Germinal center (tissue), 1 donor: ENCODE data around the gene SHROOM1.
"Not testable (repeated sequence)": the region's sequence is repeated elsewhere in the genome, so short reads cannot be mapped to it uniquely, and the experiment has no call there.

Source experiments
- DNase-seq: peaks from one replicate; pipeline ENCODE4 v3.0.0; 2012; ENCODE audit warnings: mixed read lengths, low spot score

SHROOM1 gene, protein sequence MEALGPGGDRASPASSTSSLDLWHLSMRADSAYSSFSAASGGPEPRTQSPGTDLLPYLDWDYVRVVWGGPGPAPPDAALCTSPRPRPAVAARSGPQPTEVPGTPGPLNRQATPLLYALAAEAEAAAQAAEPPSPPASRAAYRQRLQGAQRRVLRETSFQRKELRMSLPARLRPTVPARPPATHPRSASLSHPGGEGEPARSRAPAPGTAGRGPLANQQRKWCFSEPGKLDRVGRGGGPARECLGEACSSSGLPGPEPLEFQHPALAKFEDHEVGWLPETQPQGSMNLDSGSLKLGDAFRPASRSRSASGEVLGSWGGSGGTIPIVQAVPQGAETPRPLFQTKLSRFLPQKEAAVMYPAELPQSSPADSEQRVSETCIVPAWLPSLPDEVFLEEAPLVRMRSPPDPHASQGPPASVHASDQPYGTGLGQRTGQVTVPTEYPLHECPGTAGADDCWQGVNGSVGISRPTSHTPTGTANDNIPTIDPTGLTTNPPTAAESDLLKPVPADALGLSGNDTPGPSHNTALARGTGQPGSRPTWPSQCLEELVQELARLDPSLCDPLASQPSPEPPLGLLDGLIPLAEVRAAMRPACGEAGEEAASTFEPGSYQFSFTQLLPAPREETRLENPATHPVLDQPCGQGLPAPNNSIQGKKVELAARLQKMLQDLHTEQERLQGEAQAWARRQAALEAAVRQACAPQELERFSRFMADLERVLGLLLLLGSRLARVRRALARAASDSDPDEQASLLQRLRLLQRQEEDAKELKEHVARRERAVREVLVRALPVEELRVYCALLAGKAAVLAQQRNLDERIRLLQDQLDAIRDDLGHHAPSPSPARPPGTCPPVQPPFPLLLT

DNA sequence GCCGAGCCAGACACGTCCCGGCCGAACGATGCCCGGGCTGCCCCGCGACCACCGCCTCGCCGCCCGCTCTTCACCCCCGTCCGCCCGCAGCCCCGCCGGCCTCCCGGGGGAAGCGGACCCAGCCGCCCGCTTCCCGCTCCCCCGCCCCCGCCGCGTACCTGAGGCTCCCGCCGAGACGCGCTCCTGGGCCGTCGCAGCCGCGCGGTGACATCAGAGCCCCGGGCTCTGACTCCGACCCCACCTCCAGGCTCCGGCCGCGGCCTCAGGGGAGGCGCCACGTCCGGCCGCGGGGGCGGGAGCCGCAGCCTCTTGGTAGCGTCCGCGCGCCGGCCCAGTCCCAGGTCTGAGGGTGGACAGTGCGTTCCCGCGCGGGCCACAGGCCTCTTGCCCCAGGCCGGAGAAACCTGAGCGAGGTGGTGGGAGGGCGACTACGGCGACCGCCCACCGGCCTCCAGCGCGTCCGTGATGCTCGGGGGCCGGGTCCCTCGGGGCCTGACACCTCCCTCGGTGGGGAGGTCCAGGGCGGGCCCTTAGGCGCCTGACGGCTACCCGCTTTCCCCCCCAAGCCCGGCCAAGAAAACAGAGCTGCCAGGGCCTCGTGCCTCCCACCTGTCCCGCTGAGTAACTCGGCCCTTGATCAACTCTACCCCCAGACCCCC is at the start of gene SHROOM1:
TSS of gene SHROOM1 (minus strand) at position 212 of the 659 bp plus-strand sequence. CDS start 4,507 bp downstream, outside the sequence.
- peak; percentile 47 for DNase-seq

DNA sequence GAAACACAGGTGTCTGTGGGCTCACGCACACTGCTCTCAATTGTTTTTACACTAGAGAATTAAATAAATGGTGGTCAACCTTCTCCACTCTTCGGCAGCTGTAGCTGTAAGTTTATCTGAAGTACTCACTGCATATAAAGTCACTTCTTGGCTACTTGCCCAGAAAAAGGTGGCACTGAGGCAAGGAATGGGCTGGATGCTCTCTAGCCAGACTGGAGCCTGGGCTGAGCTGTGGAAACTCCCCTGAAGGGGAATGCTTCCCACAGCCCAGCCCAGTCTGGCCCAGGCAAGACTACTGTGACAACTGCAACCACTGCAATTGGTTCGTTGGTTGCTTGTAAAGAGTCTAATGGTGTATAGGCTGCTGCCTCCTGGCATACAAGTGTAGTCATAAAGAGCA is 47.5 kb upstream of the SHROOM1 start:
- DNase-seq = no peak

DNA sequence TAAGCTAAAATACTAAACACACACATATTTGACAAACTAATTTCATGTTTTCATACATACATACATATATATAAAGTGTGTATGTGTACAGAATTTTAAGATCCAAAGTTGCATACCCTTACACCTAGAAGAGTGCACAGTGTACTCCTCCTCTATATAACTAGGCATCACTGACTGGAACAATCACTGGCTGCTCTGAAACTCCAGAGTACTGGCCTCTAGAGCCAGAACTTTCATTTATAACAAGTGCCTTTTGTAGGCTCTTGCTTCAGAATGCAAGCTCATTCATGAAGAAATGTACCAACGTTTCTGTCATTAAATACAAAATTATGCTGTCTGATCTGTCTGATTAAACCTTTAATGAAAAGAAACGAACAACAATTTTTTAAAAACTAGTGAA is 47.0 kb upstream of the SHROOM1 start:
- DNase-seq = no peak

DNA sequence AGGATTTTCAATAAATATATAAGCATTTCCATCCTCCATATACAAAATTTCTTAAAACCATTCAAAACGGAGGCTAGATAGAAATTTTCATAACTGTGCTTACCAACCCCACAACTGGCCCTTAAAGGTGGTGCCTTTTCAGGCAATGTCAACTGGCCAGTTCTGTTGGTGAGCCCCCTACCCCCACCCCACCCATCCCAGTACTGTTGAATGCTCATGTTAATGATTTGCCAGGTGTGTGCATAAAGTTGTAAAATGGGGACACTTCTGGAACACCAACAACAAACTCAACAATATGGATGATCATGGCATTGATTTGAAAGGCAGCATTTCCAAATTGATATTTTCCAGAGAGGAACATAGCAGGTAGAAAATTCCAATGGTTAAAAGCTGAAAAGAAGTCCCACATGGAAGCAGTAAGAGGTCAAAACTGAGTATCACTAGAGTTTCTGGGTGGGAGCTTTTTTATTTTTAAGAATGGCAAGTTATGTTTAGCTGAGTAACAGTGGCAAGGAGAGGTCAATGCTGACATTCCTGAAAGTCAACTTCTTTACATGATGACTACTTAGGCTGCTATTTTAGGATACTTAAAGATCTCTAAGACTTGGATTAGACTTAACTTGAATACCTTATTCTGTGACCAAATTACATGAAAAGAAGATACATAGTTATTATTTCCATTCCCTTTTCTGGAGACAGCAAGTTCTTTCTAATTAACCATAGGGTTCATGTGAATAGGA is 45.7 kb upstream of the SHROOM1 start:
- DNase-seq = no peak

DNA sequence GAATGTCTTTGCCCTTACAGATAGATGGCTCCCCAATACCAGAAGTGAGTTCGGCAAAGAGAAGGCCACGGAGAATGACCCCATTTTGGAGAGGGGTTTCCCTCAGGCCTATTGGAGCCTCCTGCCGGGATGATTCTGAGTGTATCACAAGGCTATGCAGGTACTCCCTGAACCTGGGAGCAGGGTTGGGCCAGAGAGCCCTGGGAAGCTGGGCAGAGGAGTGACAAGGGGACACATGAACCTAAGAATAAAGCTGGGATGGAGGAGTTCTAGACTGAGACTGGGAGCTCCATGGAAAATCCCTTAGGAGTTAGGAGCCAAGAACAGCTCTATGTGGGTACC is 43.5 kb upstream of the SHROOM1 start:
- DNase-seq = no peak

DNA sequence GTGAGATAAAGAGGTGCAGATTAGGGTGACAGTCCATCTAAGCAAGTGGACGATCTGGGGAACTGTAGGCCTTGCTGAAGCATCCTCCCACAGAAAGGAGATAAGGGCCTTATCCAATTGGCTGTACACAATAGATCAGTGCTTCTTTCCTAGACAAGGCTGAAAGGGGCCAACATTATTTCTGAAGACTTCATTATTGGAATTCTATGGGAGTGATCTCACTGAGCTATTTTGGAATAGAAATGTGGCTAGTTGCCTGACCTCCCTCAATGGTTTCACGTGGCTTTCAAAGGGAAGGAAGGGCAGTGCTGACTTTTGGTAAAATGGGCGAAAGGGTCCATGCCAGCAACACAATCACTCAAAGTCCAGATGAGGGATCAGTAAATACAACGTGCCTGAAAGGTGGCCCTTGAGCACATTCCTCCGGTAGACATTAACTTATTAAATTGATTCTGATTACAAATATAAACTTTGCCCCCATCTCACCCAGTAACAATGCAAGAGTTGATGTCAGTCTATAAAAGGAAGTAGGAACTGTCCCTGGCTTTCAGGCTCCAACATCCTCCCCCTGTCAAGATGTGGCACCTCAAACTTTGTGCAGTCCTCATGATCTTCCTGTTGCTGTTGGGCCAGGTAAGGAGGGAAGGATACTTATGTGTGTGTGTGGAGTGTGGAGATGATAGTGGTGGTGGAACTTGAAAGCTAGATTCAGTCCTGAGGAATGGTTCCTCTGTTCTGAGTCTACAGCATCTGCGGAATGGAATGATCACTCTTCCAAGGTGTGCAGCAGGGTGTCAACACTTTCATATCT is 42.9 kb upstream of the SHROOM1 start, which contains the start of gene LEAP2:
TSS of gene LEAP2 (plus strand) at position 550 of the 811 bp plus-strand sequence. CDS start at position 577, 27 bp downstream.
- no peak for DNase-seq

DNA sequence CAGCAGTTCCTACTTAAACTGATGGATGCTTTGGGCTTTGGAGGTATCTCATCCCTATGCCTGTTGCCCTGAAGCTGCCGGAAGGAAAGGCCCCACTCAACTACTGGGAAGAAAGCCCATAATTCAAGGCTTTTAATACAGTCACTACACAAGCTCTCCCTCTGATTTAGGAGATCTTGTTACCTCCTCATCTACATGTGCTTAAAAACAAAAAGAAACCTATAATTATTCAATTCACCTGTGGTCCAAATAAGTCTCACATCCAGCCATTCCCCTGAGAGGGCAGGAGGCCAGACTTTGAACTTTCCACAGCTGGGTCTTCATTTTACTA is 42.3 kb upstream of the SHROOM1 start:
- DNase-seq = no peak

DNA sequence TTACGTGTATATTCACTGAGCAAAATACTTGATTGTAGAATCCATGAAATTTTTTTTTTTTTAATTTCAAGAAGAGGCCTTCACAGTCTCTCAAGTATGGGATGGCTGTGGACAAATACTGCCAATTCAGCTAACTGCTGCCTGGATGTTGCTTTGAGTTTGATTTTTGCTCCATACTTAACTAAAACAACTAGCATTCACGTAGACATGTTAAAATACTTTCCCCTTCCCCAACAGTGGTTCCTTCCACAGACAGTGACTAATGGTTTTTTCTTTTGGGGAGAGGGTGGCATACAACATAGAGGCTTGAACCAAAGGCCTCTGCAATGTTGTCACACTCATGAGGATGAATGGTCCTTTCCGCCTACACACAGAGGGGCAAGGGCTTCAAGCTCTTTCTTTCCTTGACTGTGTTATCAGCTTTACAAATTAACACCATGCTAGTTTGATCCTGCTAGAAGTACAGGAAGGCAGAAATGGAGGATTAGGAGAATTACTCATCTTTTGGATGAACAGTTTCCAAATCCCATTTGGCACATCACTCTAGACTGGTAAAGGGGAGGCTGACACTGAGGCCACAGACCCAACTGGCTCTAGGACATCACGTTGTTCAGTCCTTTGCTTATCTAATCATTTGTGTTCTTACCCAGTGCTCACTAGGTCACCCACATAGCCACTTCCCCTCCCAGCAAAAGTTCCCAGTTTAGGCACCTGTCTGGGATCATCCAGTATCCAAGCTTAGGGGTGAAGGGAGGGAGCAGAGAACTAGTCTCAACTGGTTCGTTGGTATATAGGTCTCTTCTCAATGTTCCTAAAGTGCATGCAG is 41.2 kb upstream of the SHROOM1 start:
- DNase-seq = no peak

DNA sequence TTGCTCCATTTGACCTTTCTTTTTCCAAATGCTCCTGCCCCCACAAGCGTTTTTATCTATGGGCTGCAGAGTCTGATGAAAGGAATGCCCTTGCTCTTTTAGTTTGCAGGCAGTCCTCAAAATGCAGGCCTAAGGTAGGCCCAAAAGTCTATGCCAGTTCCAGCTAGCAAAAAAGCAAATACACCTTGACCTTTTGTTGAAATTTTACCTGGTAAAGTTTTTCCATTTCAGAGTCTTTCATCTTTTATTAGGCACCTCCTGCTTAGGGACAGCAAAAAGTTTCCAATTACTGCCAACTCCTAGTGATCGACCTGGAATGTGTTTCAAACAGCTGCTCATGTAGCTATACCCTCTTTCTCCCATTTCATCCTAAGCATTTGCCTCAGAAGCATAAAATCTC is 40.4 kb upstream of the SHROOM1 start:
- DNase-seq = no peak

DNA sequence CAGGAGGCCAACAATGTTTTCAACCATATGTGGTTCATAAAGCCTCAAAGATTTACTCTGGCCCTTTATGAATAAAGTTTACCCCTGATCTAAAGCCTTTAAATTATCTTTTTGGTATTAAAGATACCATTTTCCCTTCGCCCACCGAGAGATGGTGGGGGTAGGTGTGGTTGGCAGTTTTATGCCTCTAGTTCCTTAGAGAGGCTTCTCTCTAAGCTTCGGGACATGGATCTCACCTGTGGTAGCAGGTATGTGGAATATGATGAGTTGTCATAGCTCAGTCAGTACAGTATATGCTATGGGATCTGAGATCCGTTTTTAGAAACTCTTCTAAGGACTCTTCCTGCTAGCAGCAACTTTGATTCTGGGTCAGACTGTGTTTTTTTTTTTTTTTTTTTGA is 38.3 kb upstream of the SHROOM1 start:
- no peak for DNase-seq

DNA sequence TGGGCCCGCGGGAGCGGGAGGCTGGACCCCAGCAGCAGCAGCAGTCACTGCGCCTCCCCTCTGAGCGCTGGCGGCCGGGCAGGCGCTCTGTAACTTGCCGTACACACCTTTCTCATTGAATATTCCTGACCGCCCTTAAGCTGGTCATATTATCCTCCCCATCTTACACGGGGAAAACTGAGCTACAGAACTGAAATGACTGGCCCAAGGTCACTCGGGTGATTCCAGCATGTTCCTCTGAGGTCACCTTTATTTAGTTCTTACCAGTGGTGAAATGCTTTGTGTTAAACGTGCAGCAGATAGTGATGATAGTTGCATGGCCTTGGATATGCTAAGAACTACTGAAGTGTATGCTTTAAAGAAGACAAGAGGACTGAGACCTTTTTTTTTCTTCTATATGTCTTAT is 36.6 kb upstream of the SHROOM1 start:
- no peak for DNase-seq

DNA sequence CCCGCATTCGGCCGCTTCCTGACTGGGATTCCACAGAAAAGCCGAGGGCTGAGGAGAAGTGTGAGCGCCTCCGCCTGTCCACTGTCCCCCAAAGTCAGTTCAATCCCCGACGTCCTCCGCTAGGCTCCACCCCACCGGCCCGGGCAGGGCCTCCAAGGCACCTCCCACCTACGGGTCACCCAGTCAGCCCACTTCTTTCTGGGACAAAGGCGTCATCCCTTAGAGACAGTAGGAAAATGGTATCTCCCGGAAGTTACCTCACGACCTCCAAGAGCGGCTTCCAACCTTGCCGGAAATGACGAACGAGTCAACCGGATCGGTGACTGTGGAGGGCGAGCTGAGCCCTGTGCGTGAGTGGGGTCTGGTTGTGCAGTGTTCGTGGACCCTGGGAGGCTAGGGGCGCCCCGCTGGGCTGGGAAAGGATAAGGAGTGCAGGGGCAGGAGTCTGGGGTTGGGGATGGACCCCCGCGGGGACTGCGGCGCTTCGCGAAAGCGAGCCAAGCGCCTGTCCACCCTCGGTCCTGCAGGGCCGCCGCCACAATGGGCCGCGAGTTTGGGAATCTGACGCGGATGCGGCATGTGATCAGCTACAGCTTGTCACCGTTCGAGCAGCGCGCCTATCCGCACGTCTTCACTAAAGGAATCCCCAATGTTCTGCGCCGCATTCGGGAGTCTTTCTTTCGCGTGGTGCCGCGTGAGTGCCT is 36.0 kb upstream of the SHROOM1 start, which contains the start of the genes GDF9 and UQCRQ:
TSS of gene GDF9 (minus strand) at position 128 of the 704 bp plus-strand sequence. CDS start 1,936 bp downstream, outside the sequence.
TSS of gene UQCRQ (plus strand) at position 301 of the 704 bp plus-strand sequence. CDS start at position 541, 240 bp downstream.
- peak; percentile 95 for DNase-seq

DNA sequence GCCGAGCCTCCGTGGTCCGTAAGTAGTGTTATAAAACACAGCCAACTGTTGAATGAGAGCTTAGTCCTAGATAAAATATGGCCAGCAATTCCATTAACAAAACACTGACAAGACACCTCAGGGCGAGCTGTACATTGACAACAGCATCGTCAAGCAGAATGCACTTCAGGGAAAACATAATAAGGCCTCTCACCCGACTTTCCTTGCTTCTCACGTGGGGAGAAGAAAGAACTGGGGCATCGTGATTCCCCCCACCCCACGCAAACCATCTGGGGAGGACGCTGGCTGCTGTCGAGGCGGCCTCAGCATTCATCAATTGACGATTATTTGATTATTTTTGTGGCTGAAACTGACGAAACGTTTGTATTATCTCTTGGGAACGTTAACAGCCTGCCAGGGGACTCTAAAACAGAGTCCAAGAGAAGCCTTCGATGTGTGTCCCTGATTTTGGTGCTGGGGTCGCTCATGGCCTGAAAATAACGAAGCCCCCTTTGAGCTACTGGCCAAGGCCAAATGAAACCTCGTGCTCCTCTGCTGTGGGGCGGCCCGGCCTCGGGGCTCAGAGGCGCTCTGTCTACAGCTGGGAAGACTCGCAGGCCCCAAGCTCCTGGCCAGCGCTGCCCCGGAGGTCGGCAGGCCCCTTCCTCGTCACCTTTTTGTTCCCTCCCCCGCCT is 35.4 kb upstream of the SHROOM1 start:
- DNase-seq = no peak

DNA sequence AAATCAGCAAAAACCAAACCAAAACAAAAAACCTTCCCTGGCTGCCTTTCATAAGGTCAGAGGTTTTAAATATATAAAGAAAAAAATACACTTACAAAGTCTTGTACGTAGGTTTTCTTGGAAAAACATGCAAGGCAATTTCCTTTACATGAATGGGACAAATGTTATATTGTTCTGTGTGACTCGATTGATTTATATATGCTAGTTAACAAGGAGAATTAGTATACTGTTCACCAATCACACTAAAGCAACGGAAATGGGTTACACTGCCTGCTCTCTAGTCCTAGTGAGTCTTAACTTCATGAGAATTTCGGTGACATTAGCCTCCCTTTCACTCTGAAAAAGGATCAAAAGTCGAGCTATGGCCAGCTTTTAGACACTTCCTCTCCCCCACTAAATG is 30.3 kb upstream of the SHROOM1 start:
- no peak for DNase-seq

DNA sequence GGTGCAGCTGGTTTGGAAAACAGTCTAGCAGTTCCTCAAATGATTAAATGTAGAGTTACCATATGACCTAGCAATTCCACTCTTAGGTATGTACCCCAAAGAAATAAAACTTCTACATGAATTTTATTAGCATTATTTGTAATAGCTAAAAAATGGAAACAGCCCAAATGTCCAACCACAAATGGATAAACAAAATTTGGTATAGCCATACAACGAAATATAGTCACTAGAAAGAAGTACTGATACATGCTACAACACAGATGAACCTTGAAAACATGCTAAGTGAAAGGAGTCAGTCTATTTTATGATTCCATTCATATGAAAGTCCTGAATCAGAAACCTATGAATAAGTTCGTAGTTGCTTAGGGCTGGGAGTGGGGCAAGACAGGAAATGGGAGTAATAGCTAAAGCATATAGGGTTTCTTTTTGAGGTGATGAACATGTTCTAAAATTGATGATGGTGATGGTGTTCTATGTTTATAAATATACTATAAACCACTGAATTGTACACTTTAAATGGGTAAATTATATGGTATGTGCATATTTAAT is 29.5 kb upstream of the SHROOM1 start:
- DNase-seq = no peak

DNA sequence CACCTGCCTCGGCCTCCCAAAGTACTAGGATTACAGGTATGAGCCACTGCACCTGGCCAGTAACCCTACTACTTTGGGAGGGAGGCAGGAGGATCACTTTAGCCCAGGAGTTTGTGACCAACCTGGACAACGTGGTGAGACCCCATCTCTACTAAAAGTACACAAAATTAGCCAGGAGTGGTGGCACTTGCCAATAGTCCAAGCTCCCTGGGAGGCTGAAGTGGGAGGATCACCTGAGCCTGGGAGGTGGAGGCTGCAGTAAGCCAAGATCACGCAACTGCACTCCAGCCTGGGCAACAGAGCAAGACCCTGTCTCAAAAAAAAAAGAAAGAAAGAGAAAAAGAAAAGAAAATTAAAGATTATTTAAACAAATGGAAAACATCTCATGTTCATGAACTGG is 25.6 kb upstream of the SHROOM1 start:
- DNase-seq = no peak

DNA sequence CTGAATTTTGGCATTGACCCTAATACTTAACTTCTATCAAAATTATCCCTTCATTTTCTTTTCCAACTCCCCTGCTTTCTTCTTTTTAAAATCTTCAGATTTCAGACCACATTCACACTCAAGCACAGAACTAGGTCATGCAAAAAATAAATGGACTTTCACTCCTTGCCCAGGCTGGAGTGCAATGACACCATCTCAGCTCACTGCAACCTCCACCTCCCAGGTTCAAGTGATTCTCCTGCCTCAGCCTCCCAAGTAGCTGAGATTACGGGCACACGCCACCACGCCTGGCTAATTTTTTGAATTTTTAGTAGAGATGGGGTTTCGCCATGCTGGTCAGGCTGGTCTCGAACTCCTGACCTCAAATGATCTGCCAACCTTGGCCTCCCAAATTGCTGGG is 24.5 kb upstream of the SHROOM1 start:
- DNase-seq = not testable (repeated sequence)

DNA sequence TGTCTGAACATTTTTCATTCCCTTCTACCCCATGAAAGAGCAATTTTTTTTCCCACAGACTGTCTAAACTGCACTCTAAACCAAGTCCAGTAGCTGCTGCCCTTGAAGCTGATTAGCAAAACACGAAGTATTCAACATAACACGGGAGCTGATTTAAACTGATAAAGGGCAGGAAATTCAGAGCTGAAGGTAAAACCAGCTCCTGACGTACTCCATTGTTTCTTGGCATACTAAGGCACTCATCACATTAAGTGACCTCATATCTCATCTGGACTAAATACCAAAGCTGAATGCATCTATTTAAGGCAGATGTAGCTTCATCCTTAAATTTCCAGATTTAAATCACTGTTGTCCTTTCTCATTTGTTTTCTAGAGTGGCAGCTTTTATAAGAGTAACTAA is 23.9 kb upstream of the SHROOM1 start:
- DNase-seq = no peak
